GM10847 (cell line): ENCODE data around the gene IGF2.

Experiments used
- POLR2A ChIP-seq: IDR thresholded peaks from 2 replicates; pipeline ENCODE4 v1.6.1; 2011; ENCODE audit not compliant: insufficient read length; ENCODE audit errors: extremely low read depth

Gene IGF2

GRCh38 chr11:2173761-2174160 lies 34.6 kb upstream of the IGF2 start:
- TF ChIP-seq POLR2A: no peak

GRCh38 chr11:2173150-2173693 lies 34.0 kb upstream of the IGF2 start:
- no peak for TF ChIP-seq POLR2A

DNA sequence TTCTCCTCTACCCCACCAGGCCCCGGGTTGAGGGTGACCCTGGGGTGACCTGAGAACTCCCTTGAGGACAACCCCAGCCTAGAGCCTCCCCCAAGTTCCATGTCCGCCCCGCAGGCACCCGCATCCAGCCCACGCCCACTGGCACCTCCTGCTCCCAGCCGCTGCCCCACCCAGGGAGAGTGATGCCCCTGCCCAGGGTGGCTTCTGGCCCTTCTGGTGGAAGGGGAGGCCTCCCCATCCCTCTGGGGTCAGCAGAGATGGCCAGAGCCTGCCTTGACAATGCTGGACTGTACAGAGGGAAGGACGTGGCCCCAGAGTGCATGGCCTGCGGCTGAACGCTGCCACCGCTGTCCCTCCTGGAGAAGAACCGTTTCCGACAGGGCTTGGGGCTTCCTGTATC lies 33.5 kb upstream of the IGF2 start:
- no peak for TF ChIP-seq POLR2A

DNA sequence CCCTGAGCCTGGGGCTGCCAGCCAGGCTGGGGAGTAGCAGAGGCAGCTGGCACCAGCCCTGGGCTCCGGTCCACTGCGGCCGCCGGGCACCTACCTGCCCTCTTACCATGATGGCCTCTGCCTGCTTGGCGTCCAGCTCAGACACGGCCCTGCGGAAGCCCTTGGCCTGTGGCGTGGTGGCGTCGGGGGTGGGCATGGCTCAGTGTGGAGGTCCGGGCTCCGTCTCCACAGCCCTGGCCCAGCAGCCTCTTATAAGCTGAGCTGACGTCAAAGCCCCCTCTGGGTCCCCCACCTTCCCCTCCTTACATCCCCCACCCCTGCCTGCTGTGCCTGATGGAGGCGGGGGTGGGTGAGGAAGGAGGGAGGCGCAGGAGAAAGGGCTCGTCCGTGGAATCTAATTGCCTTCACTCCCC lies 32.4 kb upstream of the IGF2 start, which contains the start of gene TH:
TSS of gene TH (minus strand) at position 225 of the 413 bp plus-strand sequence. CDS start at position 196, 29 bp downstream.
- no peak for TF ChIP-seq POLR2A

DNA sequence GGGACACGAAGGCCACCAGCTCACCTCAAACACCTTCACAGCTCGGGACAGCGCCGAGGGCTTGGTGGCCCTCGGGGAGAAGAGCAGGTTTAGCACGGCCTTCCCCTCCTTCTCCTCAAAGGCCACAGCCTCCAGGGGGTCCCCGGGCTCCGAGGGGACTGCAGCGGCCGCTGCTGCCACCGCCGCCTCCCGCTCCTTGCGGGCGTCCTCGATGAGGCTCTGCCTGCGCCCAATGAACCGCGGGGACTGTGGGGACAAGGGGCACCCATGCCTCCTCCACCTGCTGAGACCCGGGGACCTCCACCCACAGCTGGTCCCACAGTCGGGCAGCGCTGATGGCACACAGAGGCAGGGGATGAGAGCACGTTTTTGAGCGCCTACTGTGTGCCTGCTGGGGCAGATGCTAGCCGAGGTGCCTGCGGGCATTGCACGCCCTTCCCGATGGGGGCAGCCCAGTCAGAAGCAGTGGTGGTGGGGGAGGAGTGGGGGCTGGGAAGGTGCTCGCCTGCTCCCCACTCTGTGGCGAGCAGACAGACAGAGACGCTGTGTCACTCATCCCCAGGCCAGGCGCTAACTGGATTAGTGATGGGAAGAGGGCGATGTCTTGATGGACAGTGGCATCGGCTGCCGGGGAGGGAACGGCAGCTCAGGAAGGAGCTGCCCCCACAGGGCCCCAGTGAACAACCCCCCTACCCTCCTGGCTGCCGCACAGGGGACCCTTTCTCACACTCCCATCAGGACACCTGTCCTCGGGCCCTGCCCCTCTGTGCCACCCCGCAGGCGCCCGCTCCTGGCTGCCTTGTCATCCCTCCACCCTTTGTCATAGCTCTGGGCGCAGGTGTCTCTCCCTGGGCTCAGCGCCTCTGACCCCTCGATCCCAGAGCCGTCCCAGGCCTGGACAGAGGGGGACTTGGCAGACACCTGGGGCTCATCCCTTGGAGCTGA lies 30.7 kb upstream of the IGF2 start:
- TF ChIP-seq POLR2A: no peak

DNA sequence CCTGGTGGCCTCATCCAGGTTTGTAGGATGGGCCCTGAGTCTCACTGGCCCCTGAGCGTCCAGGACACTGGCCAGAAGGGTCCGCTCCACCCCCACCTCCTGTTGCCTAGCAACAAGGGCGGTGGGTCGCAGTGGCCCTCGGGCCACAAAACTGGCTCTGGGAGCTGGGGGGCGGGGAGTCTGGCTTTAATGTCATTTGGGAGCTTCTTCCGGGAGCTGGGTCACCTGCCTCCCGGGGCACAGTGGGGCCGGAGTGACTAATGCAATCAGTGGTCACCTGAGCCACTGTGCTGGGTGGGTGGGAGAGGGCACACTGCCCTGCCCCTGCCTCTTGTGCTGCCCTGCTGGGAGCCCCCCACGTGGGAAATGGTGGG lies 29.8 kb upstream of the IGF2 start:
- no peak for TF ChIP-seq POLR2A

GRCh38 chr11:2168286-2169004 lies 29.3 kb upstream of the IGF2 start:
- no peak for TF ChIP-seq POLR2A

DNA sequence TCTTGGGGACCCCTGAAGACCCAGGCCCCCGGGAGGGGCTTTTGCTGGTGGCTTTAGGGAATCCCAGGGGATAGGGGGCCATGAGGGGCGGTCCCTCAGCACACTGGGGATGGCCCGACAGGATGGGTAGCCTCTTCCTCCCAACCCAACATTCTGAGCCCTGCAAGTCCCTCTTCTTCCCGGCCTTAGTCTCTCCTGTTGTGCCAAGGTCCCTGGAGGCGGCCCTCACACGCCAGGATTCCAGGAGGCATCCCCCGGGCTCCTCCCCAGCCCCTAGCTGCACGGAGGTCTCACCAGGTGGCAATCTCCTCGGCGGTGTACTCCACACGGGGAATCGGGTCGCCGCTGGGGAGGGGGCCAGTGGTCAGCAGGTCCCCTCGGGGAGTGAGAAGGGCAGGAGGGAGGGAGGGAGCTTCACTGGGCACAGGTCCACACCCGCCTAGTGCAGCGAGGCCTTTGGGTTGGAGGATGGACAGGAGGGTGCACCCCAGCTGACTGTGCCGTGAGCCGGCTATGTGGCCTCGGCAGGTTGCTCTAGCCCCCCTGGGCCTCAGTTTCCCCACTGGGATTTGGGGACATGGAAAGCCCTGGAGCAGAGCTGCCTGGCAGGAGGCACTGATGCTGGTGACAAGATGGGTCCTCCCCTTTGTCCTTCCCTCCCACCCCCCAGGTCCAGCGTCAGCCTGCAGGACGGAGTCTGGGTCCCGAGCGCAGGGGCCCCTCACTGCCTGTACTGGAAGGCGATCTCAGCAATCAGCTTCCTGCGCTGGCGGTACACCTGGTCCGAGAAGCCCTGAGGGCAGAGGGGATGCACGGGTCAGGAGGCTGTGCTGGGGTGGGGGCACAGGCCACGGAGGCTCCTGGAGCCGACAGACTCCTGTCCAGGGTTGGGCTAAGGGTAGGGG lies 28.2 kb upstream of the IGF2 start:
- TF ChIP-seq POLR2A: no peak

- no peak for TF ChIP-seq POLR2A
These were observed 27.1 kb upstream of the IGF2 start for GRCh38 chr11:2166091-2166851.

DNA sequence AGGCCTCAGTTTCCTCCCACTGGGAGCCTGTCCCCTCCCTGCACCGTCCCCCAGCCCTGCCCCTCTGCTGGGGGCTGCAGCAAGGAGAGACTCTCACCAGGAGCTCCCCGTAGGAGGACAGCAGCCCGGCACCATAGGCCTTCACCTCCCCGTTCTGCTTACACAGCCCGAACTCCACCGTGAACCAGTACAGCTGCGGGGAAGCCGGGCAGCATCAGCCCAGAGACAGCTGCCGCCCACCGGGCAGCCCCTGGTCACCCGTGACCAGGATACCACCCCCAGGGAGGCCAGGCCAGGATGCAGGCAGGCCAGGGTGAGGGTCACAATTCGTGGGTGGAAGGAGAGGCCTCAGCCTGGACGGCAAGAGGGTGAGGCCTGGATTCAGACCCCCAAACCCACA lies 26.4 kb upstream of the IGF2 start:
- no peak for TF ChIP-seq POLR2A

GRCh38 chr11:2164861-2165555 lies 25.8 kb upstream of the IGF2 start:
- no peak for TF ChIP-seq POLR2A

DNA sequence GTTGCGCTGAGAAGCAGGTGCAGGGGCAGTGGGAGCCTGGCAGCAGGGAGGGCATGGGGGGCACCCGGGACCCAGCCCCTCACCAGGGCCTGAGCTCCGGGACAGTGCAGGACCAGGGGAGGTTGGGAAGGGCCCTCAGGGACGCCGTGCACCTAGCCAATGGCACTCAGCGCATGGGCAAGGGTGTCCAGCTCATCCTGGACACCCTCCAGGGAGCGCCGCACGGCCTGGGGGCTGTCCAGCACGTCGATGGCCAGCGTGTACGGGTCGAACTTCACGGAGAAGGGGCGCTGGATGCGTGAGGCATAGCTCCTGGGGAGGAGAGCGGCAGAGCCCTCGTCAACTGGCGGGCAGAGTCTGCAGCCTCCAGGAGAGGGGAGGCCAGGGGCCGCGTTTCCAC lies 24.9 kb upstream of the IGF2 start:
- TF ChIP-seq POLR2A: no peak

DNA sequence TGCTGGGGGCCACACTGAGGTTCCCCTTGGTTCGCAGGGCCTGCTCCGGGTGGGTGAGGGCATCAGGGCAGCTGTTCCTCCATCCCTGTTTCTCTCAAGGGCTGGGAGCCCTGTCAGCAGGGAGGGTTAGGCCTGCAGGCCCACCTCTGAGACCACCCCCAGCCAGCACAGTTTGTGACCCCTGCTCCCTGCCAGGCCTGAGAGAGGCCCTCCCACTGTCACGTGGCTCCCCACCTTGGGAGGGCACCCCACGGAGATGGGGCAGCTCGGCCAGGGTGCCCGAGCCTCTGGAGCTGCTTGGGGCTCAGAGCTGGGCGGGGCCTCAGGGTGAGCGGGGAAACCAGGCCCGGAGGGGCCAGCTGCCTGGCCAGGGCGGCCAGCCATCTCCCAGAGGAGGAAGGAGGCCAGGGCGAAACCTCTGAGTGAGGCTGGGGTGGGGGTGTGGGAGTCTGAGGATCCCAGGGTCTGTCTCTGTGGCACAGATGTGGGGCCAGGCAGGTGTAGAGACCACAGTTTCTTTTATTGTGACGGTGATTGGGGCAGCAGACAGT lies 24.3 kb upstream of the IGF2 start:
- no peak for TF ChIP-seq POLR2A

DNA sequence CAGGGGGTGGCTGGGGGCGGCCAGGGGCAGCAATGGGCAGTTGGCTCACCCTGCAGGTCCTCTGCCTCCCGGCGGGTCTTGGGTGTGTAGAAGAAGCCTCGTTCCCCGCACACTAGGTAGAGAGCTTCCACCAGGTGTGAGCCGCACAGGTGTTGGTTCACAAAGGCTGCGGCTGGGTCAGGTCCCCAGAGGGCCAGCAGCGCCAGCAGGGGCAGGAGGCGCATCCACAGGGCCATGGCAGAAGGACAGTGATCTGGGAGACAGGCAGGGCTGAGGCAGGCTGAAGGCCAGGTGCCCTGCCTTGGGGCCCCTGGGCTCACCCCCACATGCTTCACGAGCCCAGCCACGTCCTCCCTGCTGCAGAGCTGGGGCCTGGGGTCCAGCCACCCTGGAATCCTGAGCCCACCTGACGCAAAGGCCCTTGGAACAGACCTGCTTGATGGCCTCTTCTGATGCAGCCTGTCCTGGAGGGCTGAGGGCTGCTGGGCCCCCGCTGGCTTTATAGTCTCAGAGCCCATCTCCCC lies 21.6 kb upstream of the IGF2 start, which contains the start of gene INS:
TSS of gene INS (minus strand) at position 474 of the 524 bp plus-strand sequence. CDS start at position 236, 238 bp downstream.
- TF ChIP-seq POLR2A: no peak
